ENCODE data around the gene NEK3.
"Not testable (repeated sequence)": the region's sequence is repeated elsewhere in the genome, so short reads cannot be mapped to it uniquely, and the experiment has no call there.

The NEK3 gene

GRCh38 chr13:52173373-52173772 lies 14.0 kb upstream of the NEK3 start:
- in situ Hi-C loops (cut with MboI; ENCODE audit: low pct_unique_long_range_greater_than_20kb, low sequenced_read_pairs, unreplicated experiment): no loop called here
- no peak for TF ChIP-seq CTCF (IDR thresholded peaks at IDR 0.05; ENCODE audit: extremely low read depth, insufficient read depth, missing control alignments)
- no peak for DNase-seq (ENCODE audit: low spot score)

DNA sequence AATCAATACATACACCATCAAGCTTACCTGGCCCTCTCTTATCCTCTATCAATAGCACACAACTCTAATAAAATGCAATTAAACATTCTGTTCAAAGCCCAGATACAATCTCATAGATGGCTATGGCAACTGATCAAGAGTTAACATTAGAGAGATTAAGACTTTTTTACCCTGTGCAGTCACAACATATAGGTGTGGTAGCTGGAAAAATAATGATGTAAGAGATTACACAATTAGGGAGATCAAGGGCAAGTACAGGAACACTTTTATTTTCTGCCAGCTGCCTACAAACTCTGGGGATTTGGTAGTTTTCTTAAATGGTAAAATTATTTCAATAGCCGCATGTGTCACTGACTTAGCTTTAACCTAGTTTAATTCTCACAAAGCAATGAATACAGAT lies 12.3 kb upstream of the NEK3 start:
- in situ Hi-C loops (cut with MboI; ENCODE audit: low pct_unique_long_range_greater_than_20kb, low sequenced_read_pairs, unreplicated experiment); DNase-seq (ENCODE audit: low spot score): not testable (repeated sequence)

DNA sequence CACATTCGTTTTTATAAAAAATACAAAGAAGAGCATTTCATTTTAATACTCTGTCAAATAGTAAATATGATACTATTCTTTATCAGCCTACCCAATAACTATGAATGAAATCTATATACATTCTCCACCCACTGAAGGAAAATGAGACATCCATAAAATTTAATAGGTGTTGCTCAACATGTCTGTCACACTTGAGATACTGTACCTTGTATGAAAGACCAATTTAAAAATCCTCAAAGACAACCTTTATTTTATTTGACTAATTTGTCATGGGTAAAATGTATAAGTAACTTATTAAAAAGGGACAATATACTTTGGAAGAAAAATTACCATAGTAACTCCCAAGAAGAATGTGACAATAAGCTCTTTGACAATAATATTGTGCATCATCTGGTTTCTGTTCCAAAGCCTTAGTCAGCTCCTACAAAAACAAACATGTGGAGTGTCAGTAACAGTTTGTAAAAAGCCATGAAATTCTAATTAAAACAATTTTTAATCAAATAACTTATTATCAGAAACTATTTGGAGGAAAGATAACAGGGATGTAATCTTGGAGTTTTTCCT lies 11.5 kb upstream of the NEK3 start:
- in situ Hi-C loops (cut with MboI; ENCODE audit: low pct_unique_long_range_greater_than_20kb, low sequenced_read_pairs, unreplicated experiment); DNase-seq (ENCODE audit: low spot score): not testable (repeated sequence)

DNA sequence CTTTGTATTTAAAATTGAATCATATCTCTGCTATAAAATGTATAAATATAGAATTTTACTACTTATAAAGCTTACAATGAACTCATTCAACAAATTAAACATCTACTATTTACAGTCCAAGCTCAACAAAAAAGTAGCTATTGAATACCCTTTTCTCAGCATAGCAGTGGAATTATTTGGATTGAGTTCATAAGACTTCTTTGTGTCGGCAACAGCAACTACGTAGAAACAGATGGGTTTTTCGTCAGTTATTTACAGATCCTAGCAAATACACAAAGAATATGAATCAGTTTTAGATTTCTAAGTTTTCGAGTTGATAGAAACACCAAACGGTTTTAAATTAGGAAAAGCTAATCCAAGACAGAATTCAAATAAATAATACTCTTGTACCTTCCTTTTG lies 10.4 kb upstream of the NEK3 start:
- no peak for DNase-seq (ENCODE audit: low spot score)
- in situ Hi-C loops (cut with MboI; ENCODE audit: low pct_unique_long_range_greater_than_20kb, low sequenced_read_pairs, unreplicated experiment): no loop called here
- TF ChIP-seq CTCF (IDR thresholded peaks at IDR 0.05; ENCODE audit: extremely low read depth, insufficient read depth, missing control alignments): no peak

DNA sequence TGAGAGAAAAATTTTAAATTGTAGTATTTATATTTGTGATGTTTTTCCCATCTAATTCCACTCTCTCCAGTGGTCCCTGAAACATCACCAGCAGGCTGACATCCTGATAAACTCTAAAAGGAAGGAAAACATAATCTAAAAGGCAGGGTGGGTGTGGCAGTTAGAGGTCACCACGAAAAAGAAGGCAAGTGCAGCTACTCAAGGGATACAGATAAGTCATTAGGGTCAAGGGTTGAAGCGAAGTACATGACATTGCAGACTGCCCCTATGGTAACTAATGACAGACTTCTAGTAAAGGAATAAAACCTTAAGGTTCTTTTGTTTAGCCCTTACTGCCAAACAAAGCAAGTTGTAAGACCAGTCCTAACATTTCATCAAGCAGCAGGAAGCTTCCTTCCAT lies 6.0 kb upstream of the NEK3 start:
- no peak for TF ChIP-seq CTCF (IDR thresholded peaks at IDR 0.05; ENCODE audit: extremely low read depth, insufficient read depth, missing control alignments)
- DNase-seq (ENCODE audit: low spot score): no peak
- in situ Hi-C loops (cut with MboI; ENCODE audit: low pct_unique_long_range_greater_than_20kb, low sequenced_read_pairs, unreplicated experiment): no loop called here

GRCh38 chr13:52164989-52165388 lies 5.6 kb upstream of the NEK3 start:
- no peak for TF ChIP-seq CTCF (IDR thresholded peaks at IDR 0.05; ENCODE audit: extremely low read depth, insufficient read depth, missing control alignments)
- no peak for DNase-seq (ENCODE audit: low spot score)
- in situ Hi-C loops (cut with MboI; ENCODE audit: low pct_unique_long_range_greater_than_20kb, low sequenced_read_pairs, unreplicated experiment): no loop called here

- DNase-seq (ENCODE audit: low spot score); in situ Hi-C loops (cut with MboI; ENCODE audit: low pct_unique_long_range_greater_than_20kb, low sequenced_read_pairs, unreplicated experiment): not testable (repeated sequence)
Observed at GRCh38 chr13:52163878-52164277, 4.5 kb upstream of the NEK3 start.

- no peak for DNase-seq (ENCODE audit: low spot score)
- in situ Hi-C loops (cut with MboI; ENCODE audit: low pct_unique_long_range_greater_than_20kb, low sequenced_read_pairs, unreplicated experiment): no loop called here
- no peak for TF ChIP-seq CTCF (IDR thresholded peaks at IDR 0.05; ENCODE audit: extremely low read depth, insufficient read depth, missing control alignments)
Observed at GRCh38 chr13:52162279-52163101, 3.1 kb upstream of the NEK3 start.
